ENCODE measurements around the gene ACSF2.
"Not testable (repeated sequence)": the region's sequence is repeated elsewhere in the genome, so short reads cannot be mapped to it uniquely, and the experiment has no call there.

ACSF2 gene

DNA sequence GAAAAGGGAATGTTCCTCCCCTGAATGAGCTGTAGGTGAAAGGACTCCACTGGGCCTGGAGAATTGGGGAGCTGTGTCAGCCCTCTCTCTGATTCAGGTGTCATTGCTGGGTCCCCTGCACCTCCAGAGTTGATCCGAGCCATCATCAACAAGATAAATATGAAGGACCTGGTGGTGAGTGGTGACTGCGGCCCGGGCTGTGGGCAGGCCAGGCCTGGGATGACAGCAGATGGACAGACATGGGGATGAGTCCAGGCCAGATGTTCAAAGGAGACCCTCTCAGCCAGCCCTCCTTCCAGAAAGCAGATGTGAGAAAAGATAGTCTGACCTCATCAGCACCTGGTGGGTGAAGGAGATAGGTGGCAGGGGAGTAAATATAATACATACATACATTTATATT lies 38.1 kb downstream of the ACSF2 start:
- no peak for DNase-seq (ENCODE audit: low read depth, low spot score)

DNA sequence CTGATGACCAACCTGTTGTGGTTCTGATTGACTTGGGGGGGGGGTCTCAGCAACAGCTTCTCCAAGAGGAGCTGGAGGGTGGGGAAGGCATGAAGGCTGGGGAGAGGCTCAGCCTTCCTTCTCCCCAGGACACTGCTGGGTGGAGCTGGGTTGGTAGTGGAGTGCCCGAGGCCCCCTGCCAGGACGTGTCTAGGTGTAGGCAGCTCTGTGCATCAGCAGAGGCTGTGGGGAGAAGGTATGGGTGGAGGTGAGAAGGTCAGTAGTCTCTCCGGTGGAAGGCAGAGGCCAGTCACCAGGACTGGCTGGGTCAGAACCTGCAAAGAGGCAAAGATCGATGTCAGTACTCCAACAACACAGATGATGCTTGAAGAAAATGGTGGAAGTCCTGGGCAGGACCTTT lies 38.7 kb downstream of the ACSF2 start:
- no peak for DNase-seq (ENCODE audit: low read depth, low spot score)

DNA sequence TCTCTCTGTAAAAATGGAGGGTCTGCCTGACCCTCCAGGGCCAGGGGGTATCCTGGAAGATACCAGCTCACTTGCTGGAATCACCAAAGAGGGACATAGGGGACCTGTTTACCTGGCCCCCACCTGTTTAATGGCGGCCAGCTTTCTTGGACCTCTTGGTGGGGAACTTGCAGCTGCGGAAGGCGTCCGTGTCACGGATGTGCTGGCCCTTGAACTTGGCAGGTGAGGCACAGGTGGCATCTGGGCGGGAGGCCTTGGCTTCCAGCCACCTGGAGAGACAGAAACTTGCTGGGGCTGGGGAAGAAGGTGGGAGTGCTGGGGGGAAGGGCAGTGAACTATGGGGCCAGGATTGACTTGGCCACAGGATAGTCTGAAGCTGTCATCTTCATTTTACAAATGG lies 39.2 kb downstream of the ACSF2 start:
- DNase-seq (ENCODE audit: low read depth, low spot score) = no peak

DNA sequence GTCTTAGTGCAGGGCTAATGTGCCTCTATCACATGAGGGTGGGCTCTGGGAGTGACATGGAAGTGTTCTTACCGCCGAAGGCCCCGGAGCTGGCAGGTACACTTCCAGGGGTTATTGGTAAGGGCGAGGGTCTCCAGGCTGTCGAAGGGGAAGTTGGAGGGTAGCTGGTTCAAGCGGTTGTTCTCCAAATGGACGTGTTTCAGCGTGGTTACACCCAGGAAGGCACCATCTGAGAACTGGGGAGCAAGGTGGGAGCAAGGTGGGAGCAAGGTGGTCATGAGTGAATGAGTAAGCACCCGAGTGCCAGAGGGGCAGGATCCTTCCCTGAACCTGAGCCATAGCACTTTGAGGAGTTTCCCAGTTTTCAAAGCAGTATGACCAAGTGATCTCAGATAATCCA lies 39.6 kb downstream of the ACSF2 start:
- no peak for DNase-seq (ENCODE audit: low read depth, low spot score)

DNA sequence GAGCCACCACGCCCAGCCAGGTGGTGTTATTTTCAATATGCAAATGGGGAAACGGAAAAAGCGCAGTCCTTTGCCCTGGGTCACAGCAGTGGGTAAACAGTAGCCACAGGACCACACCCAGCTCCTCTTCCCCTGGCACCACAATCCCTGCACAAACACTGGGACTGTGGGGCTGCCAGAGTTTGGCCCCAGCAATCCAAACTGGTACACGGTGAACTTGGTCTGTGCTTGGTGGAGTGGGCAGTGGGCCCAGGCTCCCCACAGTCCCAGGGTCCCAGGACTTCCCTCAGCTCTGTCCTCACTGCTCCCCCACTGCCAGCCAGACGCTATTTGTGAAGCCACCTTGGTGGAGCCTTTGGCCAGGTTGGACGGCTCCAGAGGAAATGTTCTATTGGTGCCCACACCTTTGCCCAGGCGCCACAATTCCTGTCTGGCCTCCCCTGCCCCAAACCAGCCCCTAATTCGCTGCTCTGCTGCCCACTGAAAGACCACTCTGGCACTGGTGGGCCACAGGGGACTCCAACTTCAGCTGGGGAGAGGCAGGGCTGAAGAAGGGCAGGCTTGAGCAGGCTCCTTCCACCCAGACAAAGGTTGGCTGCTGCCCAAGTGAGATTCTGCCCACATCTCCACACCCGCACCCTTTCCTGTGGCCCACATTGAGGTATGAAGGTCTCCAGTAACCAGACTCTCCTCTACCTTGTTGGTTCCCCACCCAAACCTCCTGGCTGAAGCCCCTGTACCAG lies 40.5 kb downstream of the ACSF2 start:
- no peak for DNase-seq (ENCODE audit: low read depth, low spot score)

DNA sequence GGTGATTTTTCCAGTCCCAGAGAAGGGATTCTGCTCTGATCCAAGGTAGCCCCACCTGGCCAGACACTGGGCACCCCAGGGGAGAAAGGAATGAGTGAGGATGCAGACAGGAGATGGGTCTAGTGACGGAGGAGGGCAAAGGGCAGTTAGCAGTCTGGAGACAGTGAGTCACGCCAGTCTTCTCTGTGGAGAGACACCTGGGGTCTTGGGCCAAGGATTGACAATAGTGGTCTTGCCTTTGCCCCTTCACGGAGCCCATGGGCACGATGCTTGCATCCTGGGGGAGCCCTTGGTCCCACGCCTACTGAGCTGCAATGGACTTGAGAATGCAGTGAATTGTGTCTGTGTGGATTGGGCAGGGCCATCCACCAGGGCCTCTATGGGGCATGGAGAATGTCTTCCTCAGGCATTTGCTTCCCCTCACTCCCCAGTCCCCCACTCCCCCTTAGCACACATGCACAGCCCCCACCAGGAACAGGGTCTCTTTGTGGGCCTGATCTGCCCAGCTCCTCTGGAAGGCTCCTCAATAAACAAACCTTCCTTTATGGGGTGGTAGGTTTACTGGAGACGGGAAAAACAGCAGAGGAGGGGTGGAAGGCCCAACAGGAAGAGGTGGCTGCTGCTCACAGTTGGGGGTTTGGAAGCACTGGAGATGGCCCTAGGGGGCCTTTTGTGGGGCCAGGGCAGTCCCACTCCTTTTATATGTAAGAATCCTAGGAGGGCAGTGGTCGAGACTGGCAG lies 41.3 kb downstream of the ACSF2 start:
- DNase-seq (ENCODE audit: low read depth, low spot score) = no peak

DNA sequence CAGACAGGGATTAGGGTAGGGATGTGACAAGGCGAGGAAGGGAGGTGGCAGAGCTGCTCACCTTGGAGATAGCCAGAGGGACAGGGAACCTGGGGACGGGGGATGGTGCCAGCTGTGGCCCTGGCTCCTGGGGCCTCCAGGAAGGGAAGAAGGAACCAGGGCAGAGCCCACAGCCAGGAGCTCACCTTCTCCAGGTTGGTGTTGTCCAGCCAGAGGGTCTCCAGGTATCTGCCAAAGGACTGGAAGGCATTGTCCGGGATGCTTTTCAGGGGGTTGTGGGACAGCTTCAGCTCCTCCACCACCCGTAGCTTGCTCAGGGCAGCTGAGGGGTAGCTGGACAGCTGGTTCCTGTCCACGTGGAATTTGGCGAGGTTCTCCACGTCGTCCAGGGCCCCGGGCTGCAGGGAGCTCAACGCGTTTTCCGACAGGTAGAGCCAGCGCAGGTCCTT lies 41.9 kb downstream of the ACSF2 start:
- no peak for DNase-seq (ENCODE audit: low read depth, low spot score)

DNA sequence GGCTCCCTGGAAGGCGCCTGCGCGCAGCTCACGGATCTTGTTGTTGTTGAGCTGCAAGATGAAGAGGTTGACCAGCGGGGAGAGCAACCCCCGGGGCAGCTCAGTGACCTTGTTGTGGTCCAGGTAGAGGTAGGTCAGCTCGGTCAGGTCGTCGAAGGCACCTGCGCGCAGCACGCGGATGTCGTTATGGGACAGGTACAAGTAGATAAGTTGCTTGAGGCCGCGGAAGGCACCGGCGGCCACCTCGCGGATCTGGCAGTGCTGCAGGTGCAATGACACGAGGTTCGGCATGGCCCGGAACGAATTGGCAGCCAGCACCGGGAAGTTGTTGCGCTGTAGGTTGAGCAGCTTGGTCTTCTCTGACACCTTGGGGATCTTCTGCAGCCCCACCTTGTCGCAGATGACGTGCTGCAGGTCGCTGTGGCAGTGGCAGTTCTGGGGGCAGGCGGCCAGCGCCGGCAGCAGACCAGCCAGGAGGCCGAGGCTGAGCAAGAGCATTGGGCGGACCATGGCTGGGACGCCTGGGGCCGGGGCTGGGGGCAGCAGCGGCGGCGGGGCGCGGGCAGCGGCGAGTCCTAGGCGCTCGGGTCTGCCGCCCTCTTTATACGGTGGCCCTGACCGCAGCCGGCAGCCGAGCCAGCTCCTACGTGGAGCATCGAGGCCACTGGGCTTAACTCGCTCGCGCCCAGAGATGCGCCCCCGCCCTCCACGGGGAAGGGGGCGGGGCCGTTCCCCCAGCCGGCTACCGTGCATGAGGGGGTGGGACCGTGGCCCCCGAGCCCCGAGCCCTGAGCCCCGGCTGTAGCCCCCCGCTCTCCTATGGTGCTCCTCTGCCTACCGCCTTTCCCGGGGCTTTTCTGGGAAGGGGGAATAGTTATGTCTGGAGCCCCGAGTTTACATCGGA lies 42.5 kb downstream of the ACSF2 start, which contains the start of gene CHAD:
TSS of gene CHAD (minus strand) at position 577 of the 904 bp plus-strand sequence. CDS start at position 510, 67 bp downstream.
- no peak for DNase-seq (ENCODE audit: low read depth, low spot score)

DNA sequence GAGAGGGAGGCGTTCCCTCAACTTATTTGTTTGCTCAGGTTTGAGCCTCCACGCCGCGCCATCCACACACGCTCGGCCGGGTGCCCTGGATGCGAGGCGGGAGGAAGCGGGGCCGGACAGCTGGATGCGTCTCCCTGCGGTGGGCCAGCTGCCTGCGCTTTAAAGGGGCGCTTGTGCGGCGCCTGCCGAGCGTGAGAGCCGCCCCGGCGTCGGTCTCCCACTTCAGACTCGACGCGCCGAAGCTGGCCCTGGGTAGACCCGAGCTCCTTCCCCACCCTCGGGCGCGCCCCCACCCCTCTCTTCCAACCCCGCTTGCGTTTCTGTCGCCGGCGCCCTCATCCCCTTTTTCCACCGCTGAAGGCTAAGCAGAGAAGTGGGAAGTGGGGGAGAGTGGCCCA lies 43.2 kb downstream of the ACSF2 start:
- DNase-seq (ENCODE audit: low read depth, low spot score) = no peak

DNA sequence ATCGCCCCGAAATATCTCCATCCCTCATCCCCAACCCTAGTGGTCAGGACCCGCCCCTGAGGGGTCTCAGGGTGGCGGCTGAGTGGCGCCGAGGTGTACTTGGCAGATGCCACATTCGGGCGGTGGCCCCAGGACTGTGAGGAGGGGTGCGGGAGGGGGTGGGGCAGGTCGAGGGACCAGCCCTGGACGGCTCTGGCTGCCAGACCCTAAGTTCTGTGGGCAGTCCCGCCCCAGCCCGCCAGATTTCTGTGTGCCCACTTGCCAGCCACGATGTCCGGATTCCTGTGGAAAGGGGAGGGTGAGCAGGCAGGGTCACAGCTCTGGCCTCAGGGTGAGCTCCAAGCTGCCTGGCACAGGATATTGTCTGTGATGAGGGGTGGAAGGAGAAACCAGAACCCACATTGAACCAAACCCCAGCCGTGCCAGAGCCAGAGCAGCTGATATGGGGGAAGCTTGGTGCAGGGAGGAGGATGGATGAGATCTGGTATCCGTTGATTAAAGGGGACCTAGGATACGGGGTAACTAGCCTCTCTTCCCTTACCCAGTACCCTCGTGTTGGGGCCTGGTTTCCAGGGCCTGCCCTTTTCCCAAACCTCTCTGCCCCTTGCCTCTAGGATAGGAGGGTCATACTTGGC lies 43.8 kb downstream of the ACSF2 start:
- no peak for DNase-seq (ENCODE audit: low read depth, low spot score)

DNA sequence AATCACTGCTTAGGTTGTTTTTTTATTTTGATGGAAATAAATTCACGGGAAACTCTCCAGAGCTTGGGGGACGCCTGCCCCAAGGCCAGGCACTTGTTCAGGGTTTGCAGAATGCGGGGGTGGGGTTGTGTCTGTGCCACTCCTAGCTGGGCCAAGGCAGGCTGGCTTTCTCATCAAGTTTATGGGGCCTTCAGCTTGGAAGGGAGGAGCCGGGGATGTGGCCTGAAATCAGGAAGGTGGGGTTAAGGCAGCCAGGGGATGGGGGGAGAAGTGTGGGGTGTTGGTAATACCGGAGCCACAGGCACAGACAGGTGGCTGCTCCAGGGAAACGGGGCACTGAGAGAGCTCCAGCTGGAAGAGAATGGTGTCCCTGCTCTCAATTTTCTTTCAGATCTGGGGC lies 44.4 kb downstream of the ACSF2 start:
- DNase-seq (ENCODE audit: low read depth, low spot score) = no peak

DNA sequence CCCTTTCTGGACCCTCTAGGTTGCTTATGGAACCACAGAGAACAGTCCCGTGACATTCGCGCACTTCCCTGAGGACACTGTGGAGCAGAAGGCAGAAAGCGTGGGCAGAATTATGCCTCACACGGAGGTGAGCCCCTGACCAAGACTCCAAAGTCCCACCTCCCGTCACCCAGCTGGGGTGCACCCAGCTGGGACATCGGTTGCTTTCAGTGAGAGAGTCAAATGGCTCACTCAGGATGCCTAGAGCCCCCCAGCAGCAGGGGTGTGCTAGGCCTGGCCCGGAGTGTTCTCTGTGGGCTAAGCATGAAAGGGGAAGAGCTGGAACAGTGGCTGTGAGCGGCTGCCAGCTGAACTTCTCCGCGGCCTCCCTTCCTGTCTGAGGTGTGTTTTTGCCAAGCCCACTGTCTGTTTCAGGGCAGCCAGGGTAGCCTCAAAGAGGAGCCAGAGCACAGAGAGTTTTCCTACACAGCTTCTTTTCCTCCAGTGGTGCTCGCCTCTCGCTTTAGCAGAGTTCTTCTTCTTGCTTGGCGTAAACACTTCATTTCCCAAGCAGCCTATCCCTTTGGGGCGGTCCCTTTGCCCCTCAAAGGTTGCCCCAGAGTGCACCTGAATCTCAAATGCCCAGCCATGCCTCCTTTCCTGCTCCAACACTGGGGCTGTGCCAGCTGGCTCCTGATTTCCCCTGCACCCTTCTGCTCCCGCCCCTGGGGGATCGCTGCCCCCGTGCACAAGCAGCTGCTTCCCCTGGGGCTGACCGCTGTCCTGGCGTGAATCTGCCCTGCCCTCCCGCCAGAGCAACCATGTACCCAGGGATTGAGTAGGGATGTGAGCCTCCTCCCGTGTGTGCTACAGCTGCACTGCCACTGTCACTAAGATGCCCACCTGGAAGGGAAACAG lies 45.2 kb downstream of the ACSF2 start:
- no peak for DNase-seq (ENCODE audit: low read depth, low spot score)

DNA sequence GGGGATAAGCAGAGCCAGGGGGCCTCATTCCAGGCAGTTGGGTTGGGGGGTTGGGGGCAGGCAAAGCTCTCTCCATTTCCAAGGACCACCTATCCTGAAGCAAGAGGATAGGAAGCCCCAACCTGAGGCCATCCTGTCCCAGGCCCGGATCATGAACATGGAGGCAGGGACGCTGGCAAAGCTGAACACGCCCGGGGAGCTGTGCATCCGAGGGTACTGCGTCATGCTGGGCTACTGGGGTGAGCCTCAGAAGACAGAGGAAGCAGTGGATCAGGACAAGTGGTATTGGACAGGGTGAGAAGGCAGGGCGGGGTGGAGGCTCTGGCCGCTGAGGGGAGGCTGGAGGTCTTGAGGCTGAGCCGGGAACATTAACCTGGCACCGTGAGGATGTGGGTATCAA lies 46.3 kb downstream of the ACSF2 start:
- DNase-seq (ENCODE audit: low read depth, low spot score) = no peak

DNA sequence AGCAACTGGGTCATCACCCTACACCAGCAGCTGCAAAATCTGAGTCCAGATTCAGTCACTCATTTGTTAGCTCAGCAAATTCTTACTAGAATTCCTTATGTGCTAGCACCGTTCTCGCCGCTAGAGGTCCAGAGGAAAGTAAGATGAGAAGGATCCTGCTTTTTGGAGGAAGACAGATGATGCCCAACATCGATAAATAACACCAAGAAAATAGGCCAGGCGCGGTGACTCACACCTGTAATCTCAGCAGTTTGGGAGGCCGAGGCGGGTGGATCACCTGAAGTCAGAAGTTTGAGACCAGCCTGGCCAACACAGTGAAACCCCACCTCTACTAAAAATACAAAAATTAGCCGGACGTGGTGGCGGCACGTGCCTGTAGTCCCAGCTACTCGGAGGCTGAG lies 46.7 kb downstream of the ACSF2 start:
- DNase-seq (ENCODE audit: low read depth, low spot score) = not testable (repeated sequence)

DNA sequence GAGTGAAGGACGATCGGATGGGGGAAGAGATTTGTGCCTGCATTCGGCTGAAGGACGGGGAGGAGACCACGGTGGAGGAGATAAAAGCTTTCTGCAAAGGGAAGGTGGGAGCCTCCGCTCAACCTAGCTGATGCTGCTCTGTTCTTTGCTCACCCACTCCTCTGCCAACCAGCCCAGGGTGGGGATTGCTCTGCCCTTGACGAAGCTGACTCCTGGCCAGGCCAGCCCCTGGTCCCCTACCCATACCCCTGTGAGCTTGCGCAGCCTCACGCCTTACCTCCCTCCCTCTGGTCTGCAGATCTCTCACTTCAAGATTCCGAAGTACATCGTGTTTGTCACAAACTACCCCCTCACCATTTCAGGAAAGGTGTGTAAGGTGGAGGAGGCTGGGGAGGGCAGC lies 47.9 kb downstream of the ACSF2 start:
- no peak for DNase-seq (ENCODE audit: low read depth, low spot score)

DNA sequence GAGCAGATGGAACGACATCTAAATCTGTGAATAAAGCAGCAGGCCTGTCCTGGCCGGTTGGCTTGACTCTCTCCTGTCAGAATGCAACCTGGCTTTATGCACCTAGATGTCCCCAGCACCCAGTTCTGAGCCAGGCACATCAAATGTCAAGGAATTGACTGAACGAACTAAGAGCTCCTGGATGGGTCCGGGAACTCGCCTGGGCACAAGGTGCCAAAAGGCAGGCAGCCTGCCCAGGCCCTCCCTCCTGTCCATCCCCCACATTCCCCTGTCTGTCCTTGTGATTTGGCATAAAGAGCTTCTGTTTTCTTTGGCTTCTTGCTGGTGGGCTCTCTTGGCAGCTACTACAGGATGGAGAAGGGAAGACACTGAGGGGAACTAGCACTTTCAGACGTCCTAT lies 48.5 kb downstream of the ACSF2 start:
- DNase-seq (ENCODE audit: low read depth, low spot score) = no peak

DNA sequence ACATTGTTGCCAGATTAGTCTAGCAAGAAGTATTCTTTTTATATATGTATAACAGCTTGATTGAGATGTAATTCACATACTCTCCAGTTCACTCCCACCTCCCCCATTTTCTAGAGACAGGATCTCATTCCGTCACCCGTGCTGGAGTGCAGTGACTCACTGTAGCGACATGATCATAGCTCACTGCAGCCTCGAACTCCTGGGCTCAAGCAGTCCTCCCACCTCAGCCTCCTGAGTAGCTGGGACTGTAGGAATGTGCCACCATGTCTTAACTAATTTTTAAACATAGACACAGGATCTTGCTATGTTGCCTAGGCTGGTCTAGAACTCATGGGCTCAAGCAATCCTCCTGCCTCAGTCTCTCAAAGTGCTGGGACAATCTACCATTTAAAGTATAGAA lies 49.3 kb downstream of the ACSF2 start:
- DNase-seq (ENCODE audit: low read depth, low spot score) = no peak

DNA sequence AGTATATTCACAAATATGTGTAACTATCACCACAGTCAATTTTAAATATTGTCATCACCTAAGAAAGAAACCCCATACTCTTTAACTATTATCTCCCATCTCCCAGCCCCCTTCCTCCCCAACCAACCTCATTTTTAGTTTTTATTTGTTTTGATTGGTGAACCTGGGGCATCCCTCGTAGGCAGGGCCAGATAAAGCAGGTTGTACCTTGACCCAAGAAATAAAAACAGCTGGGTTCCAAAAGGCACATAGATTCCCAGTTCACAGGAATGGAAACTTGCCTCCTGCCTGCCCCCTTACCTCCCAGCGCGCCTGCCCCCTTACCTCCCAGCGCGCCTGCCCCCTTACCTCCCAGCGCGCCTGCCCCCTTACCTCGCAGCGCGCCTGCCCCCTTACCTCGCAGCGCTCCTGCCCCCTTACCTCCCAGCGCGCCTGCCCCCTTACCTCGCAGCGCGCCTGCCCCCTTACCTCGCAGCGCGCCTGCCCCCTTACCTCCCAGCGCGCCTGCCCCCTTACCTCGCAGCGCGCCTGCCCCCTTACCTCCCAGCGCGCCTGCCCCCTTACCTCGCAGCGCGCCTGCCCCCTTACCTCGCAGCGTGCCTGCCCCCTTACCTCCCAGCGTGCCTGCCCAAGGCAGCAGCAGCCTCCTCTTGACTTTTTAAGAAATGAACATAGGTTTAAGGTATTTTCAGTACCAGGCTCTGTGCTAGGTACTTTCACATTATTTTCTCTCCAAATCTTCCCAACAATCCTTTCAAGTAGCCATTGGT lies 49.9 kb downstream of the ACSF2 start:
- not testable (repeated sequence) for DNase-seq (ENCODE audit: low read depth, low spot score)

DNA sequence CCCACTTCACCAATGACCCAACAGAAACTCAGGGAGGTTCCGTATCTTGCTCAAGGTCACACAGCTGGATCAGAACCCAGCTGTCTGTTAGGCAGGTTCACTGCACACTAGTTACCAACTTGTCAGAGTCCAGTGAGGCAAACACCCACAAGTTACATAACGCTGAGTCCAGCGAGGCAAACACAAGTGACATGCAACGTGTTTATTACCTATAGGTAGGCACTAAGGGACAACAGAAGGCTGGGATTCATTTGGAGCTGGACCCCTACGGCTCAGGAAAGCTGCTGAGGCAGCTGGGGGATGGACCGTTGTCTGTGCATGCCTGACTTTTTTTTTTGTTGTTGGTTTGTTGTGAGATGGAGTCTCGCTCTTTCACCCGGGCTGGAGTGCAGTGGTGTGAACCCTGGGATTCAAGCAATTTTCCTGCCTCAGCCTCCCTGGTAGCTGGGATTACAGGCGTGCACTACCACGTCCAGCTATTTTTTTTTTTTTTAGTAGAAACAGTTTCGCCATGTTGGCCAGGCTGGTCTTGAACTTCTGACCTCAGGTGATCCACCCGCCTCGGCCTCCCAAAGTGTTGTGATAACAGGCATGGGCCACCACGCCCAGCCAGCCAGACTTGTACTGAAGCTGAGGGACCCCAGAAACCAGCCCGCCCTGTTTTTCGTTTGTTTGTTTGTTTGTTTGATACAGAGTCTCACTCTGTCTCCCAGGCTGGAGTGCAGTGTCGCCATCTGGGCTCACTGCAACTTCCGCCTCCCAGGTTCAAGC lies 50.7 kb downstream of the ACSF2 start:
- DNase-seq (ENCODE audit: low read depth, low spot score) = no peak

Data from activated CD4-positive, CD25-positive, alpha-beta regulatory T cell treated with anti-CD3 and anti-CD28 coated beads, Interleukin-2, amount 50 U/mL, for 16 hours (primary cell).